HepG2 (cell line): ENCODE data around the gene KRT81. TPM values are rescaled to one million over a fixed set of nuclear protein-coding genes. Genes with fewer than 3 reads are reported as not detected.

Source experiments
- ATAC-seq: fragments of 200-7000 bp; cut with Tn5 transposase; 3 replicates; pipeline ENCODE4 v1.9.1; 2020; ENCODE audit warnings: mild to moderate bottlenecking, moderate library complexity
- BruUV-seq: library from RNA; stranded (reverse); fragments of 400-500 nt; replicated peaks from 2 replicates; lab custom pipeline; 2021; lab: Mats Ljungman, UMichigan
- CTCF ChIA-PET: fragments of 300-600 bp; formaldehyde crosslinking; extraction: SDS; loops from one replicate; lab custom pipeline; 2021; ENCODE audit warnings: low total read pairs, inconsistent platforms, low intra/inter-chr PET ratio; lab: Yijun Ruan, JAX
- POLR2A ChIA-PET: fragments of 350-600 bp; sonication (Branson Sonifier 250); formaldehyde crosslinking; loops from one replicate; lab custom pipeline; 2020; ENCODE audit warnings: antibody characterized with exemption, inconsistent platforms; lab: Yijun Ruan, JAX
- DNase-seq: peaks from one replicate; pipeline ENCODE4 v3.0.0-alpha.2; 2015; ENCODE audit warnings: low spot score
- FAIRE-seq: peaks from 3 replicates; lab custom pipeline; 2011; peaks lifted over from hg19 to GRCh38; lab: Jason Lieb, UNC
- H2AFZ ChIP-seq: one replicate; pipeline ENCODE4 v1.6.1; 2011; ENCODE audit warnings: low read length, inconsistent platforms
- H3K27ac ChIP-seq: fragments of 300-600 bp; 3 replicates; pipeline ENCODE4 v1.8.0; 2011; ENCODE audit warnings: mixed run types, mild to moderate bottlenecking, mixed read lengths, low read length, inconsistent platforms; ENCODE audit not compliant: insufficient read depth; ENCODE audit errors: extremely low read length
- H3K27me3 ChIP-seq, 2 experiments: fragments of 200-600 bp in 1 of 2; 2 replicates in 1 of 2; 3 replicates in 1 of 2; pipeline versions ENCODE4 v1.6.0 to v1.8.0; 2011; ENCODE audit warnings: low read length in 2 of 2, mild to moderate bottlenecking in 2 of 2, moderate library complexity in 2 of 2, inconsistent platforms in 1 of 2; ENCODE audit not compliant: insufficient read depth in 2 of 2, control insufficient read depth in 1 of 2
- H3K36me3 ChIP-seq, 2 experiments: fragments of 200-600 bp in 1 of 2; replicated peaks in 1 of 2; 2 replicates in 1 of 2; 3 replicates in 1 of 2; pipeline versions ENCODE4 v1.5.1 to v1.8.0; 2011; ENCODE audit warnings: low read length in 2 of 2, inconsistent platforms in 1 of 2; ENCODE audit not compliant: insufficient read depth in 2 of 2, control insufficient read depth in 1 of 2
- H3K4me1 ChIP-seq: 2 replicates; pipeline ENCODE4 v1.5.1; 2012; ENCODE audit warnings: low read length, inconsistent platforms; ENCODE audit not compliant: insufficient read depth
- H3K4me2 ChIP-seq: 2 replicates; pipeline ENCODE4 v1.6.0; 2011; ENCODE audit warnings: low read depth, low read length, inconsistent platforms
- H3K4me3 ChIP-seq, 3 experiments: fragments of 200-600 bp in 1 of 3; sonication (generic), shearing (Covaris generic) in 1 of 3; replicated peaks in 1 of 3; 2 replicates each; pipeline ENCODE4 v1.5.1; 2011 to 2016; ENCODE audit warnings: low read length in 3 of 3, inconsistent platforms in 2 of 3, low read depth in 2 of 3, mild to moderate bottlenecking in 2 of 3, control low read depth in 1 of 3, mixed read lengths in 1 of 3; ENCODE audit not compliant: insufficient read depth in 1 of 3
- H3K79me2 ChIP-seq: one replicate; pipeline ENCODE4 v1.6.1; 2011; ENCODE audit warnings: low read length, inconsistent platforms; ENCODE audit not compliant: insufficient read depth
- H3K9ac ChIP-seq: 2 replicates; pipeline ENCODE4 v1.6.0; 2011; ENCODE audit warnings: mild to moderate bottlenecking, low read depth, low read length, inconsistent platforms; ENCODE audit not compliant: insufficient read depth
- H3K9me3 ChIP-seq: 2 replicates; pipeline ENCODE4 v1.5.1; 2012; ENCODE audit warnings: mild to moderate bottlenecking, low read length
- H4K20me1 ChIP-seq: 2 replicates; pipeline ENCODE4 v1.6.0; 2011; ENCODE audit warnings: inconsistent platforms, mild to moderate bottlenecking, low read length, moderate library complexity; ENCODE audit not compliant: insufficient read depth
- MAFF ChIP-seq: IDR thresholded peaks from 2 replicates; pipeline ENCODE4 v1.6.1; 2011; ENCODE audit warnings: low read depth, low read length, improper control_type of control experiment
- MAFK ChIP-seq, 2 experiments: IDR thresholded peaks in 1 of 2; conservative IDR thresholded peaks in 1 of 2; 2 replicates each; pipeline ENCODE4 v1.6.1; 2011; ENCODE audit warnings: improper control_type of control experiment in 2 of 2, low read length in 2 of 2
- WGBS: methylation state at CpG from one replicate; pipeline ENCODE4 v1.1.6; 2017; ENCODE audit warnings: low lambda C conversion rate; 5-methylcytosine and 5-hydroxymethylcytosine counted together
- in situ Hi-C: cut with HindIII; loops from 2 replicates; pipeline ENCODE4 v1.10.0; 2017; ENCODE audit warnings: low pct_unique_long_range_greater_than_20kb; ENCODE audit not compliant: extremely low pct_ligation_motif_present
- intact Hi-C: fragments of 100-400 bp; cut with micrococcal nuclease; formaldehyde crosslinking; loops from one replicate; pipeline ENCODE4 v1.10.0; 2022; ENCODE audit not compliant: unreplicated experiment
- polyA plus RNA-seq, 8 experiments: library from polyadenylated mRNA; depleted of rRNA in 3 of 8; stranded (reverse) in 7 of 8; unstranded in 1 of 8; fragments of >200 nt; fragmentation: Illumina TruSeq in 4 of 8; extraction: Trizol in 4 of 8; gene quantifications; 2 replicates each; pipeline versions ENCODE4 v1.2.1 to v1.2.3, GENCODE V29; 2011 to 2016; ENCODE audit warnings: low read depth in 4 of 8, missing spikeins in 1 of 8, mixed read lengths in 1 of 8; ENCODE audit not compliant: insufficient read depth in 1 of 8
- total RNA-seq, 5 experiments: library from RNA; depleted of rRNA; stranded (reverse); fragments of >200 nt; fragmentation: Illumina TruSeq; extraction: Trizol; gene quantifications; 2 replicates each; pipeline ENCODE4 v1.2.3, GENCODE V29; 2016; ENCODE audit warnings: low read depth in 1 of 5
- TF ChIP-seq, protein P1 (sequence below): sonication (generic); formaldehyde crosslinking; IDR thresholded peaks from 2 replicates; pipeline ENCODE4 v1.5.0; 2020; ENCODE audit warnings: mild to moderate bottlenecking, missing genetic modification reagents

The KRT81 gene
- total and polyA plus RNA-seq, 2 of the 13 experiments (the other 11 are each of a cell fraction or from before 2014, with no cell fraction given), result not detected

DNA sequence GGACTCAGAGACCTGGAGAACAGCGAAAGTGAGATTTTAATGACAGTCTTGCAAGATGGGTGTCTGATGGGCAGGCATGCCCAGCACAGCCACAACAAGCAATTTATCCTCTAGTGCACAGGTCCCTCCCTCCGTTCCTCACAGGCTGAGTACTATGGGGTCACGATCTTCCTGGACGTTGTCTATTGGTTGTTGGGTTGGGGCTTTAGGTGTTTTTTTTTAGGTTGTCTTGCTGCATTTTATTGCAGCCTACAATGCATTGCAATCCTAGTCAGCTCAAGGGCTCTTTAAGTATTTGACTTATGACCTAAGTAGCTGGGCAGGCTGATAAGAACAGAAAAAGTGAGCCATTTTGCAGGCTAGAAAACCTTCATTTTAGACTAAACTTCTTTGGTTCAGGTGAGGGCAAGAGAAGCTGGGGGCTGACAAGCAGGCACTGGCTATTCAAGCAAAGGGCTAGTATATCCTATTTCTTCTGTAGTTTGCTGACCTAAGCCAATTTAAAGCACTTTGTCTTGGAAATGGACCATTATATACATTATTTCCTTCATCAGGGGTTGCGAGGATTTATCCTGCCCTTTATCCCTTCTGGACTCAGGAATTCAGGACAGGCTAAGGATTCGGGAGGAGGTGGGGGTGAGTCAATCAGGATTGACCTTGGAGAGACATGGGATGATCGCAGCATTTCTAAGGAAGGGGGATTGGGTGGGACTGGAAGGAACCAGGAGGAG, 52.3 kb downstream of the KRT81 start:
- Histone ChIP-seq H3K4me1 (no peaks in the 10 kb centered on the region), H3K36me3 (no peaks in the 10 kb centered on the region), H3K9ac (no peak overlapping the region), H3K79me2 (no peaks in the 10 kb centered on the region), H2AFZ (no peak overlapping the region), H3K27ac (no peak overlapping the region)
- in situ Hi-C loops (no loop called here), intact Hi-C loops (no loop called here)
- POLR2A ChIA-PET, result no interaction called here
- TF ChIP-seq, protein P1, sequence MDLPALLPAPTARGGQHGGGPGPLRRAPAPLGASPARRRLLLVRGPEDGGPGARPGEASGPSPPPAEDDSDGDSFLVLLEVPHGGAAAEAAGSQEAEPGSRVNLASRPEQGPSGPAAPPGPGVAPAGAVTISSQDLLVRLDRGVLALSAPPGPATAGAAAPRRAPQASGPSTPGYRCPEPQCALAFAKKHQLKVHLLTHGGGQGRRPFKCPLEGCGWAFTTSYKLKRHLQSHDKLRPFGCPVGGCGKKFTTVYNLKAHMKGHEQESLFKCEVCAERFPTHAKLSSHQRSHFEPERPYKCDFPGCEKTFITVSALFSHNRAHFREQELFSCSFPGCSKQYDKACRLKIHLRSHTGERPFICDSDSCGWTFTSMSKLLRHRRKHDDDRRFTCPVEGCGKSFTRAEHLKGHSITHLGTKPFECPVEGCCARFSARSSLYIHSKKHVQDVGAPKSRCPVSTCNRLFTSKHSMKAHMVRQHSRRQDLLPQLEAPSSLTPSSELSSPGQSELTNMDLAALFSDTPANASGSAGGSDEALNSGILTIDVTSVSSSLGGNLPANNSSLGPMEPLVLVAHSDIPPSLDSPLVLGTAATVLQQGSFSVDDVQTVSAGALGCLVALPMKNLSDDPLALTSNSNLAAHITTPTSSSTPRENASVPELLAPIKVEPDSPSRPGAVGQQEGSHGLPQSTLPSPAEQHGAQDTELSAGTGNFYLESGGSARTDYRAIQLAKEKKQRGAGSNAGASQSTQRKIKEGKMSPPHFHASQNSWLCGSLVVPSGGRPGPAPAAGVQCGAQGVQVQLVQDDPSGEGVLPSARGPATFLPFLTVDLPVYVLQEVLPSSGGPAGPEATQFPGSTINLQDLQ (CRISPR knock-in tag), result no peak
- TF ChIP-seq MAFK (conservative IDR thresholded peaks at IDR 0.05 in 1 of 2, IDR thresholded peaks at IDR 0.05 in 1 of 2; ENCODE audit: low read length in 2 of 2), result peak in 1 of 2 experiments; percentile 73; a peak in 2 of 4 replicates
- peak; percentile 44 for TF ChIP-seq MAFF
- TF ChIP-seq, all 625 proteins: peak for 2
- Histone ChIP-seq H3K27me3 (peaks cover 2 to 24% of the 10 kb centered on the region in 2 experiments; a peak in 4 of 5 replicates), H3K4me2 (no peak overlapping the region), H3K9me3 (no peaks in the 10 kb centered on the region), H3K4me3 (no peak overlapping the region), H4K20me1 (0 out of 2 replicates have a peak, but pooled peaks cover 2% of the 10 kb centered on the region)
- ATAC-seq (no peak), FAIRE-seq (no peak), DNase-seq (no peak)
- WGBS, result 31% methylated on average over 7 of the region's 7 CpGs
- CTCF ChIA-PET, result no interaction called here
- no TSS peak for BruUV-seq
